Karpas-422 (cell line): ENCODE results near the gene MRPL1. TPM values are rescaled to one million over a fixed set of nuclear protein-coding genes. Genes with fewer than 3 reads are reported as not detected.
A peak's percentile ranks its signal among the peaks of the same experiment; 100 is the strongest.

Source experiments
- DNase-seq: peaks from one replicate; pipeline ENCODE4 v3.0.0-alpha.2; 2015
- H2AFZ ChIP-seq: fragments of 200-600 bp; sonication (generic); 2 replicates; pipeline ENCODE4 v1.6.1; 2014; ENCODE audit warnings: antibody characterized with exemption, low read length, mixed read lengths
- H3K27ac ChIP-seq: fragments of 200-600 bp; sonication (generic); 2 replicates; pipeline ENCODE4 v1.5.1; 2014; ENCODE audit warnings: mild to moderate bottlenecking, low read length, moderate library complexity
- H3K27me3 ChIP-seq: fragments of 200-600 bp; sonication (generic); 2 replicates; pipeline ENCODE4 v1.6.1; 2014; ENCODE audit warnings: low read length, mixed read lengths
- H3K36me3 ChIP-seq: fragments of 200-600 bp; sonication (generic); 2 replicates; pipeline ENCODE4 v1.6.1; 2014; ENCODE audit warnings: low read length, mixed read lengths; ENCODE audit not compliant: insufficient read depth
- H3K4me1 ChIP-seq: fragments of 200-600 bp; sonication (generic); 2 replicates; pipeline ENCODE4 v1.6.1; 2014; ENCODE audit warnings: mild to moderate bottlenecking, low read length, mixed read lengths
- H3K4me2 ChIP-seq: fragments of 200-600 bp; sonication (generic); 2 replicates; pipeline ENCODE4 v1.6.1; 2014; ENCODE audit warnings: low read length, low read depth, mild to moderate bottlenecking; ENCODE audit not compliant: poor library complexity, severe bottlenecking
- H3K4me3 ChIP-seq: fragments of 200-600 bp; sonication (generic); 2 replicates; pipeline ENCODE4 v1.5.1; 2014; ENCODE audit warnings: mild to moderate bottlenecking, antibody characterized with exemption, low read length, mixed read lengths
- H3K79me2 ChIP-seq: fragments of 200-600 bp; sonication (generic); 2 replicates; pipeline ENCODE4 v1.6.1; 2014; ENCODE audit warnings: mild to moderate bottlenecking, low read length, mixed read lengths
- H3K9ac ChIP-seq: fragments of 200-600 bp; sonication (generic); 2 replicates; pipeline ENCODE4 v1.6.0; 2014; ENCODE audit warnings: low read length
- H3K9me2 ChIP-seq: fragments of 200-600 bp; sonication (generic), shearing (Covaris generic); replicated peaks from 2 replicates; pipeline ENCODE4 v1.6.0; 2014; ENCODE audit warnings: mild to moderate bottlenecking, low read length, moderate library complexity; ENCODE audit not compliant: insufficient read depth
- H3K9me3 ChIP-seq: fragments of 300-700, 200-600 bp; sonication (generic); 2 replicates; pipeline ENCODE4 v1.6.1; 2014; ENCODE audit warnings: low read length, mixed read lengths
- H4K20me1 ChIP-seq: fragments of 200-600 bp; sonication (generic); 2 replicates; pipeline ENCODE4 v1.6.1; 2014; ENCODE audit warnings: mild to moderate bottlenecking, antibody characterized with exemption, low read length, low read depth; ENCODE audit not compliant: insufficient read depth
- total RNA-seq: library from RNA; depleted of rRNA; stranded (reverse); fragments of >200 nt; shearing (Covaris generic); gene quantifications from 2 replicates; pipeline ENCODE4 v1.2.3, GENCODE V29; 2014; ENCODE audit warnings: low replicate concordance; rRNA removed

MRPL1 gene
- 12.6 and 13.5 TPM in 2 replicates for total RNA-seq

DNA sequence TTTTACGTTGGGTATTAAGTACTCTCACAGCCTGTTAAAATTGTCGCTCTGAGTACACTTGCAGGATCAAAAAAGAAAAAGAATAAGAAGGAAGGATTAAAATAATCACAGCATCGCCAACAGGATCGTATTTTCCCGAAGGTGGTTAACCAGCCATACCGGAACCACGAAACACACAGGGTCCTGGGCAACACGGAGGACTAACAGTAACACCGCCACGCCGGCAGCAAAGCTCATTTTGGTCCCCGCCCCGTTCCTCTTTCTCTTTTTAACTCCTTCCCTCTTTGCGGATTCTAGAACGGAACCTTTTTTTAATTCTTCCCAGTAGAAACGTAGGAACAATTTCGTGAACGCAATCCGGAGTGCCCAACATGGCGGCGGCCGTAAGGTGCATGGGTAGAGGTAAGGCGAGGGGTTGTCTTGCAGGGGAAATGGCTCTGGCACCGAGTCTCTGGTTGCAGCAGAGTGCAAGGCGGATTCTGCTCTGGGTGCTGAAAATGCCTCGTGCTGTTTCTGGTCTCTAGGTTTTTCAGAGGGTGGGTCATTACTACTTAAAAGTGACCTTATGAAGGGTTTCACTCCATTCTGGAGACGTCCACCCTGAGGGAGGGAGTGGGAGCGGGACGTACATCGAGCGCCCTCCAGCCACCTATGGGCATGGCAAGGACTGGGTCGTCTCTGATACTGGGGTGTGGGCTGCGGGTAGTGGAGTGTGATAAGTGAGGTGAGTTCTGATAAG lies at the start of gene MRPL1:
MRPL1 (plus strand) TSS at position 353 of the 739 bp plus-strand sequence; CDS start at position 372, 19 bp downstream.
- H3K79me2 ChIP-seq: peaks cover 39% of the 10 kb centered on the region

DNA sequence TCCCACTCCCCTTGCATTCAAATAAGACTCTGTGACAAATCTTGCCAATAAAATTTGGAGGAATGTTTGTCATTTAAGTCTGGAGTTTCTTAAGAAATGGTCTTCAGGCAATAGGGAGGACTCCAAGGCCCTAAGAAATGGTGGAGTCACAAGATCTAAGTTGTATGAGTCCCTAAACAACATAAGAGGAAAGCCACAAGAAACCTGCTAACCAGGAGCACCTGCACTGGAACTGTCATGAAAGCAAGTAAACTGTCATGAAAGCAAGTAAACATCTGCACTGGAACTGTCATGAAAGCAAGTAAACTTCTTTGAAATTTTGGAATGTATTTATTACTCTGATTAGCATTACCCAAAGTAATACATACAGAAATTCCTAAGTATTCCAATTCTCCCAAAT lies 47.0 kb upstream of the MRPL1 start:
- H3K9ac ChIP-seq: no peak overlapping the region
- no peaks in the 10 kb centered on the region for H3K9me3 ChIP-seq
- no peak overlapping the region for H3K27ac ChIP-seq
- no peaks in the 10 kb centered on the region for H3K36me3 ChIP-seq
- H3K79me2 ChIP-seq: peaks cover 68% of the 10 kb centered on the region
- H3K27me3 ChIP-seq: no peaks in the 10 kb centered on the region
- H3K4me1 ChIP-seq: peaks cover 50% of the 10 kb centered on the region
- H3K4me2 ChIP-seq: no peak overlapping the region
- no peaks in the 10 kb centered on the region for H3K9me2 ChIP-seq
- peaks cover 22% of the 10 kb centered on the region for H4K20me1 ChIP-seq
- no peak overlapping the region for H3K4me3 ChIP-seq
- no peak for DNase-seq
- no peak overlapping the region for H2AFZ ChIP-seq

More for the DNA sequence above, at the start of gene MRPL1:
- H3K36me3 ChIP-seq: no peaks in the 10 kb centered on the region
- no peaks in the 10 kb centered on the region for H4K20me1 ChIP-seq
- H3K4me1 ChIP-seq: peaks cover 20% of the 10 kb centered on the region
- peak; percentile 95 for DNase-seq
- H3K9me3 ChIP-seq: no peaks in the 10 kb centered on the region
- H2AFZ ChIP-seq: peak within 1 kb of the TSS; percentile 91
- H3K27ac ChIP-seq: peak within 1 kb of the TSS; percentile 91
- H3K27me3 ChIP-seq: no peaks in the 10 kb centered on the region
- peak within 1 kb of the TSS; percentile 85 for H3K4me2 ChIP-seq
- H3K9ac ChIP-seq: peak within 1 kb of the TSS; percentile 79
- H3K4me3 ChIP-seq: peak within 1 kb of the TSS; percentile 89
- H3K9me2 ChIP-seq: no peaks in the 10 kb centered on the region

DNA sequence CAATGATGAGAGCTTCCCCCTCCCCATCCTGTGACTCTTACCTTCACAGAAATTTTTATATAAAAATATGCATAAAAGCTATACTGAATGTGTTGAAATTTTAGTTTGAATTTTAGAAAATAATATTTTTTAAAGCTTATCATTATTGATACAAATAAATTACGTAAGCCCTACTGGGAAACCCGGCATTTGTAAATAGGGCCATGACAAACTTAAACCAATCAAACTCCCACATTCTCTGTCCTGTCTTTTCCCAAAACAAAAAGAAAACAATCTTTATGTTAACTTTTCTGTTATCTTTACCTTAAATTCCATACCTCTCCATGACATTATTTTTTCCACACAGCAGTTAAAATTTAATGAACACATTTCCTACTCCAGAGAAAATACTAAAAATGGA lies 46.1 kb upstream of the MRPL1 start:
- no peaks in the 10 kb centered on the region for H3K36me3 ChIP-seq

DNA sequence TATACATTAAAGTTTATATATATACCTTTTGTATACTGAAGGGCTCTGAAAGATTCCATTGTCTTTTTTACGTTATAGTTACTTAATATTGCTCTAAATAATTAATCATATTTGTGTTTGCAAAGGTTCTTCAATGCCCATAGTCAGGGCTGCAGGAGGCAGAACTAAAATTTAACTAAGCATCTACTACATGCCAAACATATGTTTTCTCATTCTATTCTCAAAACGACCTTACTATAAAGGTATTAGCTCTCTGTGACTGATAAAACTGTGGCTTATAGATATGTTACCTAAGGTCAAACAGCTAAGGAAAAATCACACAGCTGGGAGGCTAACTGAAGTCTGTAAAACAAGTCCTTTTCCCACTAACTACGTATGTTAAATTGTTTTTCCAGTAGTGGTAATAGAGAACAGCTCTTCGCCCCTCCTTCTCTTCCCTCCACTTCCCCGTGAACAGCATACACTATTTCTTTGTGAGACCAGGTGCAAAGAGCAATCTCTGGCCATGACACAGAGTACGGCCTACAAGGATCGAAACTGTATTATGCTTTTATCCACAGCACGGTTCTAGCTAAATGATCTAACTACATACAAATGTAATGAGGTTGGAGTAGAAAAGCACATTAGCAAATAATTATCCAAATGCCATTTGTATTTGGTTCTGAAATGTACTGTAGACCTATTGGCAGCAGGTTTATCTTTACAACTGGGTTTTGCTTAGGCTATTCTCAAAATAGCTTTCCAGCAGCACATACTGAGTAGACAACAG lies 45.1 kb upstream of the MRPL1 start:
- peak overlapping the region; percentile 67 for H3K27ac ChIP-seq
- H3K27me3 ChIP-seq: no peaks in the 10 kb centered on the region
- peaks cover 49% of the 10 kb centered on the region for H3K79me2 ChIP-seq
- DNase-seq: peak; percentile 46
- peak overlapping the region; percentile 84 for H3K4me3 ChIP-seq
- peaks cover 62% of the 10 kb centered on the region for H3K4me1 ChIP-seq
- no peaks in the 10 kb centered on the region for H3K9me3 ChIP-seq
- H3K36me3 ChIP-seq: no peaks in the 10 kb centered on the region
- peak overlapping the region; percentile 80 for H3K4me2 ChIP-seq
- peak overlapping the region; percentile 83 for H3K9ac ChIP-seq
- H4K20me1 ChIP-seq: peaks cover 22% of the 10 kb centered on the region
- no peaks in the 10 kb centered on the region for H3K9me2 ChIP-seq
- H2AFZ ChIP-seq: no peak overlapping the region

More for the DNA sequence above, 46.1 kb upstream of the MRPL1 start:
- H3K27me3 ChIP-seq: no peaks in the 10 kb centered on the region
- H3K9me3 ChIP-seq: no peaks in the 10 kb centered on the region
- no peak overlapping the region for H3K27ac ChIP-seq
- no peak overlapping the region for H3K4me3 ChIP-seq
- no peak for DNase-seq
- peaks cover 58% of the 10 kb centered on the region for H3K79me2 ChIP-seq
- H4K20me1 ChIP-seq: peaks cover 22% of the 10 kb centered on the region
- H3K4me2 ChIP-seq: peak overlapping the region; percentile 15
- H3K9ac ChIP-seq: no peak overlapping the region
- no peak overlapping the region for H2AFZ ChIP-seq
- peaks cover 59% of the 10 kb centered on the region for H3K4me1 ChIP-seq
- no peaks in the 10 kb centered on the region for H3K9me2 ChIP-seq

DNA sequence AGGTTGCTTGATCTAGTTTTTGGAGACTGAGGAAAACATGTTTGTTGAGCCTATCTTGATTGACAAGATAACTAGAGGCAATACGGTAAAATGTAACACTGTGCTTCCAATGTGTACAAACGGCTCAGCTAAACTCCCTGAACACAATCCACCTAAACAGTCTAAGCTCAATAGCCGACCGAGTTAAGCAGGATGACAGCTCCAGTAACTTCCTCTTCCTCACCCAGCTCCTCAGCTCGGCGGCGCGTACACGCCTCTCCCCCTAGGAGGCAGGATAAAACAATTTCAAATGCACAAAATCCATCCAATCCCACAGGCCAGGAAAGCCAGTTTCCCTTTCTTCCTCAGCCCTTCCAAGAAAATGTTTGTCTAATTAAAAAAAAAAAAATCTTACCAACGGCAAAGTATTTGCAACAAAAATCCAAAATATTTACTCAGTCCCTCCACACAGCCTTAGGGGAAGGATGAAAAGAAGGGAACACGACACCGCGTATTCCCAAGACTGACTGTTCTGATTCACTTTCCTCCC lies 44.5 kb upstream of the MRPL1 start:
- Histone ChIP-seq H3K4me2 (peak overlapping the region; percentile 80), H3K9me3 (no peaks in the 10 kb centered on the region), H3K27ac (peak overlapping the region; percentile 67), H4K20me1 (peaks cover 19% of the 10 kb centered on the region), H3K9me2 (no peaks in the 10 kb centered on the region), H2AFZ (no peak overlapping the region), H3K4me1 (peaks cover 56% of the 10 kb centered on the region), H3K4me3 (peak overlapping the region; percentile 84), H3K36me3 (no peaks in the 10 kb centered on the region), H3K27me3 (no peaks in the 10 kb centered on the region), H3K9ac (peak overlapping the region; percentile 83), H3K79me2 (peaks cover 43% of the 10 kb centered on the region)
- peak; percentile 72 for DNase-seq

DNA sequence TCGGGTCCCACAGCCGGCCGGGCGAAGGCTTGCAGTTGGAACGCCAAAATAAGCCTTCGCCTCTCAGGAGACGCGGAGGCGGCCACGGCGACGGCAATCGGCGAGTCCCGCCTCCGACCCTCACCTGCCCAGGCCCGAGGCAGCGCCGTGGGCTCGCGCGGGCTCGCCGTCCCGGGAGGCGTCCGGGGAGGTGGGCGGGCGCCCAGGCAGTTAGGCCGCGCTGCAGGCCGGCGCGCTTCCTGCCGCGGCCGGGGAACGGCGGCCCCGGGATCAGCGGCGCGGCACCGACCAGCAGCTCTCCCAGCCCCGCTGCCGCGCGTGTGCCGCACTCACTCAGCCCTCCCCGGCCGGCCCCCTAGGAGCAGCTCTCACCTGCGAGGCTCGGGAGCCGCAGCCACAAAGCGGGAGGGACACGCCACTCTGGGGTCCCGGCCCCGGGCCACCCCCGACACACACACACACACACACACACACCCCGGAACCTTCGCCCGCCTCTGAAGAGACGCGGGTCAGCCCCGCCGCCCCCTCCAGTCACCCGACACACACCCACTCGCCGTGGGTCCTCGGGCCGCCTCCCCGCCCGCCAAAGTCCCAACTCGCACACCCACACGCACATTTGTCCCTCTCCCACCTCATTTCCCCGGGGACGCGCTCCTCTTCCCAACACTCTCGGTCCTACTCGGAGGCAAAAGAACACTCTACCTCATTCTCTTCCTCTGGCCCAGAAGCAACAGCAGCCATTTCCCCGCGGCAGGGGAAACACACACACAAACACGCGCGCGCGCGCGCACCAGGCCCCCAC lies 43.8 kb upstream of the MRPL1 start, which contains the start of gene CNOT6L:
CNOT6L (minus strand) TSS at position 767 of the 802 bp plus-strand sequence; CDS start at position 707, 60 bp downstream.
- Histone ChIP-seq H2AFZ (peak within 1 kb of the TSS; percentile 75; the same call in 1 of the 2 replicates), H3K27ac (peak within 1 kb of the TSS; percentile 78), H3K79me2 (peaks cover 37% of the 10 kb centered on the region), H3K9me2 (no peaks in the 10 kb centered on the region), H4K20me1 (peaks cover 16% of the 10 kb centered on the region), H3K36me3 (no peaks in the 10 kb centered on the region), H3K4me2 (peak within 1 kb of the TSS; percentile 96), H3K27me3 (no peaks in the 10 kb centered on the region), H3K9ac (peak within 1 kb of the TSS; percentile 83), H3K4me1 (peaks cover 50% of the 10 kb centered on the region), H3K4me3 (peak within 1 kb of the TSS; percentile 84), H3K9me3 (no peaks in the 10 kb centered on the region)
- peak; percentile 69 for DNase-seq

DNA sequence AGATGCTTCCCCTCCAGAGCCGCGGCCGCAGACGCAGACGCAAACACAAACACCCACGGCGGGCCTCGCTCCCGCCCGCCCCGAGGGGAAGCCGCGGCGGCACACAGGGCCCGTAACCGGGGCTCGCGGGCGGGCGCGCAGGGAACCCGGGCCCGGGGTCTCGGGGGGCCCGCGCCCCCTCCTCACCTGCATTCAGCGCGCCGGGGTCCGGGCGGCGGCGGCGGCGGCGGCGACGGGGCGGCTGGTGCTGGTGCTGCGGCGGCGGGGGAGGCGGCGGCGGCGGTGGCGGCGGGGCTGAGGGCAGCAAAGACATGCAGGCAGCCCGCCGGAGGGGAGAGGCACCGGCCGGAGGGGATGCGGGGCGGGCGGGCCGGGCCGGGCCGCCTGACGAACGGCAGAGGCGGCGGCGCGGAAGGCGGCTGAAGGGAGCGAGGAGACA lies 43.2 kb upstream of the MRPL1 start:
- Histone ChIP-seq H3K27me3 (no peaks in the 10 kb centered on the region), H4K20me1 (peaks cover 10% of the 10 kb centered on the region; the same call in 1 of the 2 replicates), H3K27ac (peak overlapping the region; percentile 78), H3K9ac (peak overlapping the region; percentile 83), H3K9me2 (no peaks in the 10 kb centered on the region), H2AFZ (no peak overlapping the region), H3K4me1 (peaks cover 44% of the 10 kb centered on the region), H3K4me2 (peak overlapping the region; percentile 96), H3K79me2 (peaks cover 31% of the 10 kb centered on the region), H3K36me3 (no peaks in the 10 kb centered on the region), H3K9me3 (no peaks in the 10 kb centered on the region), H3K4me3 (peak overlapping the region; percentile 84)
- DNase-seq: peak; percentile 43
